Smooth muscle cell (in vitro differentiated cells): Measurements from ENCODE around the gene QRFP. TPM values are rescaled to one million over a fixed set of nuclear protein-coding genes. Genes with fewer than 3 reads are reported as not detected.

Source experiments
- DNase-seq: peaks from one replicate; lab custom pipeline; 2025; ENCODE audit not compliant: unreplicated experiment; lab: John Stamatoyannopoulos, UW
- H2AFZ ChIP-seq: fragments of 200-600 bp; sonication (generic); 2 replicates; pipeline ENCODE4 v1.6.0; 2016; ENCODE audit warnings: antibody characterized with exemption, low read depth, mild to moderate bottlenecking
- H3F3A ChIP-seq: fragments of 200-600 bp; sonication (generic); 2 replicates; pipeline ENCODE4 v1.6.0; 2017; ENCODE audit warnings: antibody characterized with exemption, low read depth
- H3K27ac ChIP-seq: fragments of 200-600 bp; sonication (generic); 2 replicates; pipeline ENCODE4 v1.5.1; 2016; ENCODE audit warnings: low read depth, mild to moderate bottlenecking
- H3K27me3 ChIP-seq: fragments of 200-600 bp; sonication (generic); 2 replicates; pipeline ENCODE4 v1.6.1; 2016; ENCODE audit warnings: low read depth, mild to moderate bottlenecking
- H3K36me3 ChIP-seq: fragments of 200-600 bp; sonication (generic); 2 replicates; pipeline ENCODE4 v1.5.1; 2016; ENCODE audit warnings: low read depth
- H3K4me1 ChIP-seq: fragments of 200-600 bp; sonication (generic); 2 replicates; pipeline ENCODE4 v1.5.1; 2016; ENCODE audit warnings: low read depth
- H3K4me2 ChIP-seq: fragments of 200-600 bp; sonication (generic); 2 replicates; pipeline ENCODE4 v1.6.0; 2016; ENCODE audit warnings: mild to moderate bottlenecking
- H3K4me3 ChIP-seq: fragments of 200-600 bp; sonication (generic); 2 replicates; pipeline ENCODE4 v1.5.1; 2016; ENCODE audit warnings: mild to moderate bottlenecking
- H3K79me2 ChIP-seq: fragments of 200-600 bp; sonication (generic); 2 replicates; pipeline ENCODE4 v1.6.0; 2016; ENCODE audit warnings: low read depth, mild to moderate bottlenecking
- H3K9ac ChIP-seq: fragments of 200-600 bp; sonication (generic); 2 replicates; pipeline ENCODE4 v1.6.0; 2016; ENCODE audit warnings: low read depth
- H3K9me3 ChIP-seq: fragments of 200-600 bp; sonication (generic); replicated peaks from 2 replicates; pipeline ENCODE4 v1.5.1; 2016; ENCODE audit warnings: low read depth
- H4K20me1 ChIP-seq: fragments of 200-600 bp; sonication (generic); 2 replicates; pipeline ENCODE4 v1.6.0; 2016; ENCODE audit warnings: low read depth
- WGBS: methylation state at CpG from one replicate; pipeline ENCODE4 v1.1.7; 2016; ENCODE audit warnings: low lambda C conversion rate; 5-methylcytosine and 5-hydroxymethylcytosine counted together
- polyA plus RNA-seq: library from polyadenylated mRNA; unstranded; fragments of >200 nt; fragmentation: Nextera tagmentation; extraction: Ambion mirVana; gene quantifications from 2 replicates; pipeline ENCODE4 v1.2.1, GENCODE V29; 2016
- total RNA-seq: library from RNA; depleted of rRNA; stranded (reverse); fragments of >200 nt; gene quantifications from 2 replicates; pipeline ENCODE4 v1.2.3, GENCODE V29; 2014
- TF ChIP-seq, protein P1 (sequence below): fragments of 200-600 bp; sonication (generic); IDR thresholded peaks from 2 replicates; pipeline ENCODE4 v1.5.1; 2017; ENCODE audit warnings: borderline replicate concordance, mild to moderate bottlenecking, antibody characterized with exemption; ENCODE audit not compliant: insufficient read depth, poor library complexity, severe bottlenecking

The QRFP gene
- total and polyA plus RNA-seq, 2 experiments from 2014 or later, result 0.15 TPM; not detected in 1

DNA sequence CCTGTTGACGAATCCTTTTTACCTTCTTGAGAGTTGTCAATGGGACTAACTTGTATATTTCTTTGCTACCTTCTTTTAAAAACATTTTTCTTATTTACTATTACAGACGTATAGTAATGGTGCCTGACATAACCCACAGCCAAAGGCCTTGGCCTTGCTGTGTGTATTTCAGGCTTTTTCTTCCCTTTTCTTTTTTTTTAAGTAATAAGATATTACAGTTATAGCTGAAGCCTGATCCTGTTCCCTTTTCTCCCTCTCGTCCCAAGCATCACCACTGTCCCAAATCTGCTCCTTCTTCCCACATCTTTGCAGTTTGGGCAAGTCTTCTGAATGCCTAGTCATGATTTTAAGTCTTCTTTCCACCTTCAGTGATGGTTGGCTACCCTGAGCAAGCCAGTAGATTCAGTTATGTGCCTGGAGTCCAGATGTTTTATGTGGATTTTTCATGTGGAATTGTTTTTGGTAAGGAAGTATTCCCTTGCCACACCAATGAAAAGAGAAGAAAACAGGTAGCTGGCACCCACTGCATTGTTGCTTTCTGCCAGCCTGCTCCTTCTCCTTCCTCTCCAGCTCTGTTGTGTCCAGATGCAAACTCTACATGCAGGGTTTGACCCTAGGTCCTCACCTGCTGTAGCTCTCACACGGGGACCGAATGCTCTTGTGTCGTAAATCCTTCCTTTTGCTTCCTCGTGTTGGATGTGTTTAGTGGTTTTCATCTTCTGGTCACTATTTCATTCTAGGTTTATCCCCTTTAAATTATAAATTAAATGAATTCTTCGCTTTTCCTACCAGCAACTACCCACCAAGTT, 35.0 kb downstream of the QRFP start:
- H2AFZ ChIP-seq, result no peak overlapping the region
- no peak for DNase-seq
- WGBS, result 91% methylated on average over 8 of the region's 8 CpGs
- peaks cover 3% of the 10 kb centered on the region for H3K36me3 ChIP-seq
- no peaks in the 10 kb centered on the region for H3K27me3 ChIP-seq
- H3K4me3 ChIP-seq, result no peak overlapping the region
- peaks cover 14% of the 10 kb centered on the region for H3K4me1 ChIP-seq
- peaks cover 33% of the 10 kb centered on the region for H3F3A ChIP-seq
- peak overlapping the region; percentile 62 for H3K4me2 ChIP-seq
- TF ChIP-seq, protein P1, sequence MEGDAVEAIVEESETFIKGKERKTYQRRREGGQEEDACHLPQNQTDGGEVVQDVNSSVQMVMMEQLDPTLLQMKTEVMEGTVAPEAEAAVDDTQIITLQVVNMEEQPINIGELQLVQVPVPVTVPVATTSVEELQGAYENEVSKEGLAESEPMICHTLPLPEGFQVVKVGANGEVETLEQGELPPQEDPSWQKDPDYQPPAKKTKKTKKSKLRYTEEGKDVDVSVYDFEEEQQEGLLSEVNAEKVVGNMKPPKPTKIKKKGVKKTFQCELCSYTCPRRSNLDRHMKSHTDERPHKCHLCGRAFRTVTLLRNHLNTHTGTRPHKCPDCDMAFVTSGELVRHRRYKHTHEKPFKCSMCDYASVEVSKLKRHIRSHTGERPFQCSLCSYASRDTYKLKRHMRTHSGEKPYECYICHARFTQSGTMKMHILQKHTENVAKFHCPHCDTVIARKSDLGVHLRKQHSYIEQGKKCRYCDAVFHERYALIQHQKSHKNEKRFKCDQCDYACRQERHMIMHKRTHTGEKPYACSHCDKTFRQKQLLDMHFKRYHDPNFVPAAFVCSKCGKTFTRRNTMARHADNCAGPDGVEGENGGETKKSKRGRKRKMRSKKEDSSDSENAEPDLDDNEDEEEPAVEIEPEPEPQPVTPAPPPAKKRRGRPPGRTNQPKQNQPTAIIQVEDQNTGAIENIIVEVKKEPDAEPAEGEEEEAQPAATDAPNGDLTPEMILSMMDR, result no peak
- H3K9ac ChIP-seq, result peak overlapping the region; percentile 17
- H4K20me1 ChIP-seq, result peaks cover 96% of the 10 kb centered on the region
- H3K27ac ChIP-seq, result peak overlapping the region; percentile 85
- no peaks in the 10 kb centered on the region for H3K9me3 ChIP-seq
- H3K79me2 ChIP-seq, result peaks cover 52% of the 10 kb centered on the region

GRCh38 chr9:130860458-130861316, 35.9 kb downstream of the QRFP start:
- H3K9me3 ChIP-seq, result no peaks in the 10 kb centered on the region
- peaks cover 33% of the 10 kb centered on the region for H3F3A ChIP-seq
- WGBS, result 41% methylated on average over 28 of the region's 28 CpGs
- H3K36me3 ChIP-seq, result peaks cover 3% of the 10 kb centered on the region
- H2AFZ ChIP-seq, result no peak overlapping the region
- H4K20me1 ChIP-seq, result peaks cover 90% of the 10 kb centered on the region
- peak overlapping the region; percentile 62 for H3K4me2 ChIP-seq
- H3K4me3 ChIP-seq, result no peak overlapping the region
- H3K27me3 ChIP-seq, result no peaks in the 10 kb centered on the region
- peak; percentile 47 for DNase-seq
- H3K9ac ChIP-seq, result peak overlapping the region; percentile 63
- H3K27ac ChIP-seq, result peak overlapping the region; percentile 85
- TF ChIP-seq, protein P1, result peak; percentile 32
- H3K79me2 ChIP-seq, result peaks cover 61% of the 10 kb centered on the region
- H3K4me1 ChIP-seq, result peaks cover 14% of the 10 kb centered on the region

DNA sequence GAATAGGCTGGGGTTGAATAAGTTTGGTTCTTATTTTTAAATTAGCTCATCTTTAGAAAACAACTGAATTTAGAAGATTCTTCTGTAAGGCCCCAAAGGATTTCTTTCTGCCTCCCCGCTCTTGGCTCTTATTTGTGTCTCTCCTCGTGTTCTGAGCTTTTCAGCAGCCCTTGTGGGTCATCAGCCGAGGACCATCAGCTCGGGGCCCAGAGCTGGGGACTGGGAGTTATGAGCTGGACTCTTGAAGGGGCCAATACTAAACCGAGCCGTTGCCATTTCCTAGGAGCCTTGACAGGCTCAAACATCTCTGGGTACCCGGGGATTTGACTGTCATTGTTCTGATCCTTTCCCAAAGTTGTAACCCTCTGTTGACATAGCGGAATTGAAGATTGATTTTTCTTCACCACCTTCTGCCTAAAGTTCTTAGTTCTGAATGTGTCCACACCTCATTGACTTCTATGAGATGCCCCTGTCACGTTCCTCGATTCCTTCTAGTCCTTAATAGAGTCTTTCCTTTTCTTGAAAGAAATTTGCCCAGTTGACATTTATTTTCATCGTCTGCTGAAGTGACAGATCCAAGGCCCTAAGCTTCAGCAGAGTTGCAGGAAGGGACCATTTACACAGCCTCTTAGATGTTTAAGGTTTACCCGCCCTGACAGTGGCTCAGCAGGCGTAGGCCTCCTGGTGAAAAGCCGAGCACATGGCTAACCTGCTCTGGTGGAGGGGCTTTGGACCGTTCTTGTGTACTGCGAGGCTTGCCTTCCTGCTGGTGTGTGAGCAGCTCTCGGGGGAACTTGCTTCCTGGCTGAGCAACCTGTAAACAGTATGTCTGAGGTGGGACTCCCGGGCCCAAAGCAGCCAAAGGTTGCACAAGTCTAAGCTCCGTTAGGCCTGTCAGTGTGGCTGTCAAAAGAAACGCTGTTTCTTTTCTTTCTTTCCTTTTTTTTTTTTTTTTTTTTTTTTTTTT, 37.6 kb downstream of the QRFP start:
- H3K9ac ChIP-seq, result peak overlapping the region; percentile 77
- no peaks in the 10 kb centered on the region for H3K27me3 ChIP-seq
- H3K4me1 ChIP-seq, result peaks cover 14% of the 10 kb centered on the region
- TF ChIP-seq, protein P1, result no peak
- peaks cover 33% of the 10 kb centered on the region for H3F3A ChIP-seq
- H3K4me2 ChIP-seq, result peak overlapping the region; percentile 54
- H2AFZ ChIP-seq, result no peak overlapping the region
- 77% methylated on average over 20 of the region's 20 CpGs for WGBS
- peak overlapping the region; percentile 95 for H3K27ac ChIP-seq
- peaks cover 65% of the 10 kb centered on the region for H3K79me2 ChIP-seq
- H3K36me3 ChIP-seq, result peaks cover 12% of the 10 kb centered on the region
- H4K20me1 ChIP-seq, result peaks cover 84% of the 10 kb centered on the region
- H3K9me3 ChIP-seq, result no peaks in the 10 kb centered on the region
- DNase-seq, result no peak
- H3K4me3 ChIP-seq, result no peak overlapping the region
